ENCODE measurements around the gene RAB38.

The RAB38 gene

DNA sequence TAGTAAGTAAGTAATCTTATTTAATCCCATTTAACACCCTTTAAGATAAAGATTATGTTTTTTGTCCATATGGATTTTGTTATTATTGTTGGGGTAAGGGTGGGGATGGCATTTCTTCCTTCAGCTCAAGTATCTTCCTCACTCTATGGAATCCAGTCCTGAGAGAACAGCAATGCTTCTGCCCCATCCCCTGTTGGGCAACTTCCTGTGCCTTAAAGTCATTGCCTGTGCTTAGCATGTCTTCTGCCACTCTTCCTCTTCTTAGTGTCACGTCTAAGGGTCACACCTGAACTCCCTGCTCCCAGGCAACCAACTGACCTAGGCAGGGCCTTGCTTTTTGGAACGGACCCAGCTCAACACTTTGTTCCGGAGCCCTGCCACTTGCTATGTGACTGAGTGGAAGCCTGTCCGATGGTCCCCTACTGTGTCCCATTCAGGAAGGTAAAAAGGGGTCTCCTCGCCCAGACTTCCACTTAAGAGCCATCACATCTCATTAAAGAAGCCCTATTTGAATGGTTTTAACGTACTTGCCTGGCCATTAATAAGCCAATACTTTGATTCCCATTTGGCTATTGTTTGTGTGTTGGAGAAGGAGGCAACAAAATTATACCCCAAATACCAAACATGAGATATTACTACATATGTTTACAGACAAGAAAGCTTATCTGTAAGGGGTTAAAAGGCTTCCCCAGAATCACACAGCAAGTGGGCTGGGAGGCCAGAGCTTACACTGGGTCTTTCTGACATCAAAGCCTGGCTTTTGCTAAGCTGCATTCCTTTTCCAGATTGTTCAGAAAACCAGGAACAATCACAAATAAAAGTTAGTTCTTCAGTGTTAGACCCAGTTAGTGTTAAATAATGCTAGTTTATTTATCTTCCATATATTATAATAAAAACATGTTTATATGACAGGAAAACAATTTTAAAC lies 59.2 kb downstream of the RAB38 start:
- TF ChIP-seq TAF1 (IDR thresholded peaks at IDR 0.05; ENCODE audit: low read depth) (no peak), EGR1 (IDR thresholded peaks at IDR 0.05) (no peak), TEAD4 (IDR thresholded peaks at IDR 0.05) (no peak), RAD21 (IDR thresholded peaks at IDR 0.05; ENCODE audit: low read depth) (no peak), CEBPB (IDR thresholded peaks at IDR 0.05) (no peak), NFIC (IDR thresholded peaks at IDR 0.05) (no peak)
- TF ChIP-seq, protein P1, sequence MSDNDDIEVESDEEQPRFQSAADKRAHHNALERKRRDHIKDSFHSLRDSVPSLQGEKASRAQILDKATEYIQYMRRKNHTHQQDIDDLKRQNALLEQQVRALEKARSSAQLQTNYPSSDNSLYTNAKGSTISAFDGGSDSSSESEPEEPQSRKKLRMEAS (IDR thresholded peaks at IDR 0.05): no peak

DNA sequence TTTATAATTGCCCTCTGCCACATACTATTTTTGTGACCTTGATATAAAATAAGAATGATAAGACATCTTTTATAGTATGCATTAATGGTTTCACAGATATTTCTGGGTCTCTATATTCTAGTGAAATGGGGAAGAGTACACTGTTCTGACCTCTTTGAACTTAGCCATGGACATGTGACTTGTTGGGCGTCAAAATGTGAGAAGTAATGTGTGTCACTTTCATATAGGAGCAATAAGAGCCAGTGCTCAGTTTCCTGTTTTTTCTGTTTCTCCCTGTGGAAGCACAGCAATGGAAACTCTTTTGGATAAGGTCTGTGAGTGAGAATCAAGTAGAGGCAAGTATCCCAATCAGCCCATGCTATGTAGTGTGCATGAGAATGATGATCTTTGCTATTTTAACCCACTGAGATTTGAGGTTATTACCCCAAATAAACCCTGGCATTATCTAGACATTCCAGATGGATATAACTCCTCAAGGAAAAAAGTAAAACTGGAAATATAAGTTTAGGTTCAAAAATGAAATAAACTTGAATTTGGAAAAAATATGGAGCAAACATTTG lies 60.7 kb downstream of the RAB38 start:
- TF ChIP-seq TEAD4 (IDR thresholded peaks at IDR 0.05) (no peak), EP300 (IDR thresholded peaks at IDR 0.05; ENCODE audit: borderline replicate concordance) (no peak), NFIC (IDR thresholded peaks at IDR 0.05) (no peak), EGR1 (IDR thresholded peaks at IDR 0.05) (no peak), TCF12 (IDR thresholded peaks at IDR 0.05; ENCODE audit: low read depth) (no peak), ZBTB7A (IDR thresholded peaks at IDR 0.05; ENCODE audit: low read depth) (no peak), TAF1 (IDR thresholded peaks at IDR 0.05; ENCODE audit: low read depth) (no peak), YY1 (IDR thresholded peaks at IDR 0.05; ENCODE audit: low read depth) (no peak), FOXM1 (IDR thresholded peaks at IDR 0.05; ENCODE audit: borderline replicate concordance, low read depth) (no peak), CEBPB (IDR thresholded peaks at IDR 0.05) (no peak), CREB1 (IDR thresholded peaks at IDR 0.05; ENCODE audit: low read depth) (no peak), RAD21 (IDR thresholded peaks at IDR 0.05; ENCODE audit: low read depth) (no peak)
- TF ChIP-seq, protein P1 (IDR thresholded peaks at IDR 0.05): no peak
- TF ChIP-seq, protein P2, sequence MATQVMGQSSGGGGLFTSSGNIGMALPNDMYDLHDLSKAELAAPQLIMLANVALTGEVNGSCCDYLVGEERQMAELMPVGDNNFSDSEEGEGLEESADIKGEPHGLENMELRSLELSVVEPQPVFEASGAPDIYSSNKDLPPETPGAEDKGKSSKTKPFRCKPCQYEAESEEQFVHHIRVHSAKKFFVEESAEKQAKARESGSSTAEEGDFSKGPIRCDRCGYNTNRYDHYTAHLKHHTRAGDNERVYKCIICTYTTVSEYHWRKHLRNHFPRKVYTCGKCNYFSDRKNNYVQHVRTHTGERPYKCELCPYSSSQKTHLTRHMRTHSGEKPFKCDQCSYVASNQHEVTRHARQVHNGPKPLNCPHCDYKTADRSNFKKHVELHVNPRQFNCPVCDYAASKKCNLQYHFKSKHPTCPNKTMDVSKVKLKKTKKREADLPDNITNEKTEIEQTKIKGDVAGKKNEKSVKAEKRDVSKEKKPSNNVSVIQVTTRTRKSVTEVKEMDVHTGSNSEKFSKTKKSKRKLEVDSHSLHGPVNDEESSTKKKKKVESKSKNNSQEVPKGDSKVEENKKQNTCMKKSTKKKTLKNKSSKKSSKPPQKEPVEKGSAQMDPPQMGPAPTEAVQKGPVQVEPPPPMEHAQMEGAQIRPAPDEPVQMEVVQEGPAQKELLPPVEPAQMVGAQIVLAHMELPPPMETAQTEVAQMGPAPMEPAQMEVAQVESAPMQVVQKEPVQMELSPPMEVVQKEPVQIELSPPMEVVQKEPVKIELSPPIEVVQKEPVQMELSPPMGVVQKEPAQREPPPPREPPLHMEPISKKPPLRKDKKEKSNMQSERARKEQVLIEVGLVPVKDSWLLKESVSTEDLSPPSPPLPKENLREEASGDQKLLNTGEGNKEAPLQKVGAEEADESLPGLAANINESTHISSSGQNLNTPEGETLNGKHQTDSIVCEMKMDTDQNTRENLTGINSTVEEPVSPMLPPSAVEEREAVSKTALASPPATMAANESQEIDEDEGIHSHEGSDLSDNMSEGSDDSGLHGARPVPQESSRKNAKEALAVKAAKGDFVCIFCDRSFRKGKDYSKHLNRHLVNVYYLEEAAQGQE (IDR thresholded peaks at IDR 0.05; ENCODE audit: low read depth): no peak
- TF ChIP-seq, protein P3, sequence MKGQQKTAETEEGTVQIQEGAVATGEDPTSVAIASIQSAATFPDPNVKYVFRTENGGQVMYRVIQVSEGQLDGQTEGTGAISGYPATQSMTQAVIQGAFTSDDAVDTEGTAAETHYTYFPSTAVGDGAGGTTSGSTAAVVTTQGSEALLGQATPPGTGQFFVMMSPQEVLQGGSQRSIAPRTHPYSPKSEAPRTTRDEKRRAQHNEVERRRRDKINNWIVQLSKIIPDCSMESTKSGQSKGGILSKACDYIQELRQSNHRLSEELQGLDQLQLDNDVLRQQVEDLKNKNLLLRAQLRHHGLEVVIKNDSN (IDR thresholded peaks at IDR 0.05): no peak

DNA sequence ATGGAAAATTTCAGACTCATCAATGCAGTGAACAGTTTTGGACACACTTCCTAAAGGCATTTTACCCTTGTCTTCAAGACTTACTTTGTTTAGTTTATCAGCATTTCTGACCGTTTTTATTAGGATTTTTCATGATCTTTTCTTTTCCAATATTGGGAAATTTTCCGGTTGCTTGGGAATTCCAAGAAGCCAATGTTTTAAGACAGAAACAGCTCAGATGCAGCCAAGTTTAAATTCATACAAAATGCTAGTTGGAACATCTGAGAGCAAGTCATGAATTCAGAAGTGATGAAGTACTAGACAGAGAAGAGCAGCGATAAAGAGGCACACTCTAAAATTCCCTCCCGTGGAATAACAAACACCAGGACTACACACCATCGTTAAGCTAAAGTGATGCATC lies 68.6 kb downstream of the RAB38 start:
- no peak for TF ChIP-seq TCF12 (IDR thresholded peaks at IDR 0.05; ENCODE audit: low read depth)
- TF ChIP-seq RAD21 (IDR thresholded peaks at IDR 0.05; ENCODE audit: low read depth): no peak
- no peak for TF ChIP-seq ZBTB7A (IDR thresholded peaks at IDR 0.05; ENCODE audit: low read depth)
- TF ChIP-seq FOXM1 (IDR thresholded peaks at IDR 0.05; ENCODE audit: borderline replicate concordance, low read depth): no peak
- TF ChIP-seq, protein P1 (IDR thresholded peaks at IDR 0.05): no peak
- TF ChIP-seq NFIC (IDR thresholded peaks at IDR 0.05): no peak
- no peak for TF ChIP-seq EGR1 (IDR thresholded peaks at IDR 0.05)
- TF ChIP-seq, protein P3 (IDR thresholded peaks at IDR 0.05): no peak
- TF ChIP-seq, protein P2 (IDR thresholded peaks at IDR 0.05; ENCODE audit: low read depth): no peak
- TF ChIP-seq TAF1 (IDR thresholded peaks at IDR 0.05; ENCODE audit: low read depth): no peak
- no peak for TF ChIP-seq CEBPB (IDR thresholded peaks at IDR 0.05)
- no peak for TF ChIP-seq EP300 (IDR thresholded peaks at IDR 0.05; ENCODE audit: borderline replicate concordance)
- no peak for TF ChIP-seq YY1 (IDR thresholded peaks at IDR 0.05; ENCODE audit: low read depth)
- TF ChIP-seq TEAD4 (IDR thresholded peaks at IDR 0.05): no peak
- TF ChIP-seq CREB1 (IDR thresholded peaks at IDR 0.05; ENCODE audit: low read depth): no peak

DNA sequence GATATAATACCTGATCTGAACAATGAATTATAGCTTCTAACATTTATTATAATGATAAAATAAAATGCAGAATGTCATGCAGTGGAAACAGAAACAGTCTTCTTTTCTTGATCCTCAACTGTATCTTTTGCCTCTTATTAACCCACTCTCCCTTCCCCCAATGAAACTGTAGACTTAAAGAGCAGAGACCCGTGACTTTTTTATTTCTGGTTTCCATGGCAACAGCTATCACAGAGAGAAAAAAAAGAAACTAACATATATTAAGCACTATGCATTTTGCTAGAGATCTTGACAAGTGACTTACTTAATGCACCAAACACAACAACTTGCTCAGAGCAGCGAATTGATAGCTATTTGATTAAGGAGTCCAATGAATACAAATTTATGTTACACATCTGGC lies 69.3 kb downstream of the RAB38 start:
- TF ChIP-seq TCF12 (IDR thresholded peaks at IDR 0.05; ENCODE audit: low read depth) (no peak), NFIC (IDR thresholded peaks at IDR 0.05) (no peak), CREB1 (IDR thresholded peaks at IDR 0.05; ENCODE audit: low read depth) (no peak)

DNA sequence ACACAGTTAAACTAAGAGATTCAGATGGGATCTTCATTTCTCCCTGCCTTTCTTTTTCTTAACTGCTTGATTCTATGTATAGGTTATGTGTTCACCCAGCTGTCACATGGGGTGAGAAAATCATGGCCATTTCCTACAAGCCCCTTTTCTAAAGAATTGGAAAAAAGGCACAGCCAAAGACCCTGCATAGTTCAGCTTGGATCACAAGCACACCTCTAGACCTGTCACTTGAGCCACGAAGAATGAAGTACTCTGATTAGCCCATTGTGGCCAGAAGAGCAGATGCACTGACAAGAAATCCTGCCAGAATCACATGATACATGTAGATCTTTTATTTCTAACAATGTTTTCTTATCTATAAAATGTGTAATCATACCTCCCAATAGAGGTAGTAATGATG lies 69.7 kb downstream of the RAB38 start:
- TF ChIP-seq CEBPB (IDR thresholded peaks at IDR 0.05) (no peak), EP300 (IDR thresholded peaks at IDR 0.05; ENCODE audit: borderline replicate concordance) (no peak)
- TF ChIP-seq, protein P1 (IDR thresholded peaks at IDR 0.05): no peak
- TF ChIP-seq, protein P3 (IDR thresholded peaks at IDR 0.05): no peak

Data from Ishikawa (cell line).